Suprapubic skin (tissue), 4 donors: ENCODE data around the gene DES. TPM values are rescaled to one million over a fixed set of nuclear protein-coding genes. Genes with fewer than 3 reads are reported as not detected.

Experiments
- DNase-seq, 2 donors: peaks; one replicate each; pipeline ENCODE4 v3.0.0-alpha.2; 2019; ENCODE audit warnings: low spot score in 2 of 2
- H3K27ac ChIP-seq: fragments of 200-600 bp; sonication (generic); one replicate; pipeline ENCODE4 v1.5.1; 2019
- H3K27me3 ChIP-seq: fragments of 200-600 bp; sonication (generic); one replicate; pipeline ENCODE4 v1.5.1; 2019
- H3K36me3 ChIP-seq: fragments of 200-600 bp; sonication (generic); one replicate; pipeline ENCODE4 v1.5.1; 2019
- H3K4me1 ChIP-seq: fragments of 200-600 bp; sonication (generic); one replicate; pipeline ENCODE4 v1.5.1; 2019
- H3K4me3 ChIP-seq: fragments of 200-600 bp; sonication (generic); one replicate; pipeline ENCODE4 v1.5.1; 2019; ENCODE audit warnings: mild to moderate bottlenecking
- H3K9me3 ChIP-seq: fragments of 200-600 bp; sonication (generic); one replicate; pipeline ENCODE4 v1.5.1; 2019
- CTCF ChIP-seq, 2 donors: fragments of 200-600 bp in 1 of 2; fragments of 450-650 bp in 1 of 2; sonication (generic) in 1 of 2; IDR thresholded peaks; one replicate each; pipeline ENCODE4 v1.5.1; 2016 to 2019; ENCODE audit warnings: antibody characterized with exemption in 2 of 2, mild to moderate bottlenecking in 1 of 2, moderate library complexity in 1 of 2
- EP300 ChIP-seq: sonication (generic); formaldehyde crosslinking; IDR thresholded peaks from one replicate; pipeline ENCODE4 v1.6.1; 2017; ENCODE audit warnings: antibody characterized with exemption
- POLR2A ChIP-seq, 2 donors: fragments of 450-650 bp; IDR thresholded peaks; one replicate each; pipeline ENCODE4 v1.6.1; 2017; ENCODE audit warnings: antibody characterized with exemption in 2 of 2, mild to moderate bottlenecking in 2 of 2, moderate library complexity in 2 of 2
- POLR2AphosphoS5 ChIP-seq, 3 donors: sonication (generic); formaldehyde crosslinking; IDR thresholded peaks; one replicate each; pipeline ENCODE4 v1.6.1; 2017; ENCODE audit warnings: antibody characterized with exemption in 3 of 3
- WGBS: methylation state at CpG from one replicate; pipeline ENCODE4 v1.1.5; 2018; 5-methylcytosine and 5-hydroxymethylcytosine counted together
- total RNA-seq, 4 donors: library from RNA; depleted of rRNA; stranded (reverse); fragments of >200 nt; gene quantifications; one replicate each; pipeline ENCODE4 v1.1.0, GENCODE V29; 2016

DES gene
- total RNA-seq, 4 donors from 2014 or later, result 11.4 to 100 (median 35.6) TPM

DNA sequence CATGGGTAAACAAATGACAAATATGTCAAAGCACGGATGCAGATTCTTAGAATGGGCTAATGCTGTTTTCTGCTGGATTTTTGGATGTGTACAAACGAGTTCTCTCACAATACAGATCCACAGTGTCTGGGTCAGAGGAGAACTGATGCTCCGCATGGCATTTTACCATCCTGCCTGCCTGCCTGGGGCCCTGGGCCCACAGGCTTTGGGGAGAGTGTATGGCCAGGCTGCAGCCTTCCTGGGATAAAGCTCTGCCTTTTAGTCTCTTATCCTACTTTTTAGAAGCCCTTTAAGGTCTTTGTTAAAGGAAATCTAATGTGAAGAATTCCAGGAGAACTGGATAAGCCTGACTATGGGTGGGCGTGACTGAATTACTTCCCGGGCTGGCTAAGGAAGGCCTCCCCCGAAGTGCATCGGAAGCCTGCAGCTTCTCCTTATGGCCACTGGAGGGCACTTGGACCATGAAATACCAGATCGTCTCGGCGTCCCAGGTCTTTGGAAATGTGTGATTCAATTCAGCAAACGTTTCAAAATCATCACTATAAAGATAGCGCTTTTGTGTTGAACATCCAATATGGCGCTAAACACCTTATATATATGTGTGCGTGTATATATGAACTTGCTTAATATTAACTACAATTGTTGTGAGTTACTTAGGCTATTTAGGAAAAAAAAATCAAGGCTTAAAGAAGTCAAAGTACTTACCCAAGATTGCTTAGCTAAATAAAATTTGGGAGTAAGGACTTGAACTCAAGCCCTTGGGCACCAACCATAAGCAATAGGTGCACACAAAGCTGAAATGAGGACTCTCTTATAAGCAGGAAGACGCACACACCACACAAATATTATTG is 15.3 kb upstream of the DES start:
- Histone ChIP-seq H3K27ac (no peak overlapping the region), H3K27me3 (no peaks in the 10 kb centered on the region), H3K4me3 (no peak overlapping the region), H3K36me3 (no peaks in the 10 kb centered on the region), H3K4me1 (no peaks in the 10 kb centered on the region), H3K9me3 (no peaks in the 10 kb centered on the region)
- DNase-seq, result no peak
- TF ChIP-seq CTCF (IDR thresholded peaks at IDR 0.05) (peak; percentile 69 to 91), POLR2AphosphoS5 (IDR thresholded peaks at IDR 0.05) (no peak)
- 19% methylated on average over 15 of the region's 15 CpGs for WGBS

DNA sequence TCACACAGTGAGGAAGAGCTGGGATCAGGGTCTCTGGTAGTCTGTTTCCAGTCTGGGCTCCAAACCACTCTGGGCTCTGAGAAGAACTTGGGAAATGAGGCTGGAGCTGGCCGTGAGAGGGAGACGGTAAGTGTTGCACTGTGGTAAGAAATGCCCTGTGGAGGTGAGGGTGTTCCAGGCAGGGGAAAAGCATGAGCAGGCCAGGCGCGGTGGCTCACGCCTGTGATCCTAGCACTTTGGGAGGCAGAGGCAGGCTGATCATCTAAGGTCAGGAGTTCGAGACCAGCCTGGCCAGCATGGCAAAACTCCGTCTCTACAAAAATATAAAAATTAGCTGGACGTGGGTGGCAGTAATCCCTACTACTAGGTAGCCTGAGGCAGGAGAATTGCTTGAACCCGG is 14.3 kb upstream of the DES start:
- Histone ChIP-seq H3K36me3 (no peaks in the 10 kb centered on the region), H3K27me3 (no peaks in the 10 kb centered on the region), H3K9me3 (no peaks in the 10 kb centered on the region), H3K4me1 (no peaks in the 10 kb centered on the region), H3K27ac (no peak overlapping the region), H3K4me3 (no peak overlapping the region)
- no peak for DNase-seq
- WGBS, result 96% methylated on average over 9 of the region's 9 CpGs
- no peak for TF ChIP-seq POLR2AphosphoS5 (IDR thresholded peaks at IDR 0.05)
- TF ChIP-seq CTCF (IDR thresholded peaks at IDR 0.05), result no peak
- no peak for TF ChIP-seq EP300
- no peak for TF ChIP-seq POLR2A (IDR thresholded peaks at IDR 0.05)

- no peaks in the 10 kb centered on the region for H3K27me3 ChIP-seq
- no peaks in the 10 kb centered on the region for H3K4me1 ChIP-seq
- TF ChIP-seq POLR2A (IDR thresholded peaks at IDR 0.05) (no peak), CTCF (IDR thresholded peaks at IDR 0.05) (no peak), POLR2AphosphoS5 (IDR thresholded peaks at IDR 0.05) (no peak), EP300 (no peak)
- no peak overlapping the region for H3K27ac ChIP-seq
- WGBS, result 83% methylated on average over 10 of the region's 10 CpGs
- no peaks in the 10 kb centered on the region for H3K9me3 ChIP-seq
- no peak overlapping the region for H3K4me3 ChIP-seq
- H3K36me3 ChIP-seq, result no peaks in the 10 kb centered on the region
- DNase-seq, result no peak
These were observed 13.8 kb upstream of the DES start for GRCh38 chr2:219404291-219404910.

DNA sequence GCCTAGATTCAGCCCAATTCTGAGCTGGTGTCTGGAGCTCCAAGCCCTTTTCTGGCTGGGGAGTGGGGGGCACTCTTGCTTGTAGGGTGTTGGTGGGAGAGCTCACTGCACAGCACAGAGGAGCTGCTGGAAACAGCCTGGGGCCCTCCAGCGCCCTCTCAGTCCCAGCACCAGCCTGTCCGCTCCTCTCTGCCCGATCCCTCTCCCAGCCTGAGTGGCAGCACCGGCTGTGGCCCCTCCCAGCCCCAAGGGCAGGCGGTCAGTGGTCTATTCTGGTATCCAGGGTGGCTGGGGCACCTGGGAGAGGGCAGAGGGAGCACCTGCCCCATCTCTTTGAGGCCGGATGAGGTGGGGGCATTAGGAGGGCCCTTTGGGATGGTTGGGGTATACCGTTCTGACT is 13.2 kb upstream of the DES start:
- no peaks in the 10 kb centered on the region for H3K9me3 ChIP-seq
- WGBS, result 80% methylated on average over 2 of the region's 7 CpGs
- DNase-seq, result no peak
- H3K27me3 ChIP-seq, result no peaks in the 10 kb centered on the region
- no peaks in the 10 kb centered on the region for H3K4me1 ChIP-seq
- no peaks in the 10 kb centered on the region for H3K36me3 ChIP-seq
- TF ChIP-seq POLR2A (IDR thresholded peaks at IDR 0.05) (no peak), POLR2AphosphoS5 (IDR thresholded peaks at IDR 0.05) (no peak), CTCF (IDR thresholded peaks at IDR 0.05) (no peak), EP300 (no peak)
- H3K4me3 ChIP-seq, result no peak overlapping the region
- H3K27ac ChIP-seq, result no peak overlapping the region

- no peaks in the 10 kb centered on the region for H3K36me3 ChIP-seq
- DNase-seq, result no peak
- no peak overlapping the region for H3K27ac ChIP-seq
- H3K4me3 ChIP-seq, result no peak overlapping the region
- TF ChIP-seq POLR2AphosphoS5 (IDR thresholded peaks at IDR 0.05) (no peak), POLR2A (IDR thresholded peaks at IDR 0.05) (no peak), EP300 (no peak), CTCF (IDR thresholded peaks at IDR 0.05) (no peak)
- no peaks in the 10 kb centered on the region for H3K9me3 ChIP-seq
- no peaks in the 10 kb centered on the region for H3K27me3 ChIP-seq
- WGBS, result 100% methylated on average over 1 of the region's 9 CpGs
- no peaks in the 10 kb centered on the region for H3K4me1 ChIP-seq
These were observed 12.7 kb upstream of the DES start for GRCh38 chr2:219405451-219405850.
